ENCODE data around the gene BLTP3A. TPM values are rescaled to one million over a fixed set of nuclear protein-coding genes. Genes with fewer than 3 reads are reported as not detected.
A peak's percentile ranks its signal among the peaks of the same experiment; 100 is the strongest.
"Not testable (repeated sequence)": the region's sequence is repeated elsewhere in the genome, so short reads cannot be mapped to it uniquely, and the experiment has no call there.

The BLTP3A gene
- total RNA-seq, 1 donor from 2014 or later = 12.6 TPM

DNA sequence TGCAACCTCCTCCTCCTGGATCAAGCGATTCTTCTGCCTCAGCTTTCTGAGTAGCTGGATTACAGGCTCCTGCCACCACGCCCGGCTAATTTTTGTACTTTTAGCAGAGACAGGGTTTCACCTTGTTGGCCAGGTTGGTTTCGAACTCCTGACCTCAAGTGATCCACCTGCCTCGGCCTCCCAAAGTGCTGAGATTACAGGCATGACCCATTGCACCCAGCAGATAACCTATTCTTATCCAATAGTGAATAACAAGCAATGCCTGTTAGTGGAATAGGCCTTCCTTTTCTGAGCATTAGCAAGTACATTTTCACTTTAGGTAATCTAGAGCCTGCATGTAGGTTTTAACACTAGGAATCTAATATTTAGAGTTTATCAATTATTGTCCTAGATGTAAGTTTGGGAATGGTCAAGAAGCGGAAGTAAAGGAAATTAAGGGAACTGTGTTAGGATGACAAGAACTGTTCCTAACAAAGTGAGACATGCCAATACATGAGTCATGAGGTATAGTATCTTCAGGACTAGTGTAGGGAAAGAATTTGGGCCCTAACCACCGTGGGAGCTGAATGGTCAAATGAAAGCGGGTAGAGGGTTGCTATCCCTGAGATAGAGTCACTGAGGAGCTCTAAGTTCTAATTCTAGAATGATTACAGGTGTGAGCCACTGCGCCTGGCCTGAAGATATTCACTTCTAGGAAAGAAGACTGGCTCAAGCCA is 15.0 kb downstream of the BLTP3A start:
- Mint-ChIP-seq H3K4me3 (no peak overlapping the region), H3K27ac (no peak overlapping the region), H3K27me3 (no peaks in the 10 kb centered on the region), H3K36me3 (ENCODE audit: low read depth) (no peaks in the 10 kb centered on the region), H3K4me1 (peaks cover 12% of the 10 kb centered on the region), H3K9me3 (no peaks in the 10 kb centered on the region)
- intact Hi-C loops (cut with micrococcal nuclease) = no loop called here
- DNase-seq (no peak), ATAC-seq (ENCODE audit: low read depth) (no peak)
- TF ChIP-seq, protein P1, sequence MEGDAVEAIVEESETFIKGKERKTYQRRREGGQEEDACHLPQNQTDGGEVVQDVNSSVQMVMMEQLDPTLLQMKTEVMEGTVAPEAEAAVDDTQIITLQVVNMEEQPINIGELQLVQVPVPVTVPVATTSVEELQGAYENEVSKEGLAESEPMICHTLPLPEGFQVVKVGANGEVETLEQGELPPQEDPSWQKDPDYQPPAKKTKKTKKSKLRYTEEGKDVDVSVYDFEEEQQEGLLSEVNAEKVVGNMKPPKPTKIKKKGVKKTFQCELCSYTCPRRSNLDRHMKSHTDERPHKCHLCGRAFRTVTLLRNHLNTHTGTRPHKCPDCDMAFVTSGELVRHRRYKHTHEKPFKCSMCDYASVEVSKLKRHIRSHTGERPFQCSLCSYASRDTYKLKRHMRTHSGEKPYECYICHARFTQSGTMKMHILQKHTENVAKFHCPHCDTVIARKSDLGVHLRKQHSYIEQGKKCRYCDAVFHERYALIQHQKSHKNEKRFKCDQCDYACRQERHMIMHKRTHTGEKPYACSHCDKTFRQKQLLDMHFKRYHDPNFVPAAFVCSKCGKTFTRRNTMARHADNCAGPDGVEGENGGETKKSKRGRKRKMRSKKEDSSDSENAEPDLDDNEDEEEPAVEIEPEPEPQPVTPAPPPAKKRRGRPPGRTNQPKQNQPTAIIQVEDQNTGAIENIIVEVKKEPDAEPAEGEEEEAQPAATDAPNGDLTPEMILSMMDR (IDR thresholded peaks at IDR 0.05) = no peak
- CTCF ChIA-PET = no interaction called here
- POLR2A ChIA-PET = no interaction called here

DNA sequence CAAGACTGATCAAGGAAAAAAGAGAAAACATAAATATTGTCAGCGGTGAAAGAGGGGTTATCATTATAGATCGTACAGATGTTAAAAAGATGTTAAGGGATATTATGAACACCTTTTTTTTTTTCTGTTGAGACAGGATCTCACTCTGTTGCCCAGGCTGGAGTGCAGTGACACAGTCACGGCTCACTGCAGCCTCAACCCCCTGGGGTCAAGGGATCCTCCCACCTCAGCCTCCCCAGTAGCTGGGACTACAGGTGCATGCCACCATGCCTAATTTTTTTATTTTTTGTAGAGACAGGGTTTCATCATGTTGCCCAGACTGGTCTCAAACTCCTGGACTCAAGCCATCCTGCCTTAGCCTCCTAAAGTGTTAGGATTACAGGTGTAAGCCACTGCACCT is 16.6 kb downstream of the BLTP3A start:
- H3K27me3 Mint-ChIP-seq; H3K4me3 Mint-ChIP-seq; H3K27ac Mint-ChIP-seq; DNase-seq; ATAC-seq (ENCODE audit: low read depth); intact Hi-C loops (cut with micrococcal nuclease); CTCF ChIA-PET; POLR2A ChIA-PET; H3K36me3 Mint-ChIP-seq (ENCODE audit: low read depth); H3K9me3 Mint-ChIP-seq: not testable (repeated sequence)
- H3K4me1 Mint-ChIP-seq = peaks cover 15% of the 10 kb centered on the region

DNA sequence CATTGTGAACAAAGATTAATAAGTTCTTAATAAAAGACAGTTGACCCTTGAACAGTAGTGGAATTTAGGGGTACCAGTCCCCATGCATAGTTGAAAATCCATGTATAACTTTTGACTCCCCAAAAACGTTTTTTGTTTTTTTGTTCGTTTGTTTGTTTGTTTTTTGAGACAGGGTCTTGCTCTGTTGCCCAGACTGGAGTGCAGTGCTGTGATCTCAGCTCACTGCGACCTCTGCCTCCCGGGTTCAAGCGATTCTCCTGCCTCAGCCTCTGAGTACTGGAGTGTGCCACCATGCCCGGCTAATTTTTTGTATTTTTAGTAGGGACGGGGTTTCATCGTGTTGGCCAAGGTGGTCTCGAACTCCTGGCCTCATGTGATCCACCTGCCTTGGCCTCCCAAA is 17.5 kb downstream of the BLTP3A start:
- H3K27me3 Mint-ChIP-seq; DNase-seq; H3K27ac Mint-ChIP-seq; H3K36me3 Mint-ChIP-seq (ENCODE audit: low read depth); CTCF ChIA-PET; intact Hi-C loops (cut with micrococcal nuclease); ATAC-seq (ENCODE audit: low read depth); POLR2A ChIA-PET; H3K9me3 Mint-ChIP-seq; H3K4me3 Mint-ChIP-seq: not testable (repeated sequence)
- H3K4me1 Mint-ChIP-seq = peaks cover 15% of the 10 kb centered on the region

DNA sequence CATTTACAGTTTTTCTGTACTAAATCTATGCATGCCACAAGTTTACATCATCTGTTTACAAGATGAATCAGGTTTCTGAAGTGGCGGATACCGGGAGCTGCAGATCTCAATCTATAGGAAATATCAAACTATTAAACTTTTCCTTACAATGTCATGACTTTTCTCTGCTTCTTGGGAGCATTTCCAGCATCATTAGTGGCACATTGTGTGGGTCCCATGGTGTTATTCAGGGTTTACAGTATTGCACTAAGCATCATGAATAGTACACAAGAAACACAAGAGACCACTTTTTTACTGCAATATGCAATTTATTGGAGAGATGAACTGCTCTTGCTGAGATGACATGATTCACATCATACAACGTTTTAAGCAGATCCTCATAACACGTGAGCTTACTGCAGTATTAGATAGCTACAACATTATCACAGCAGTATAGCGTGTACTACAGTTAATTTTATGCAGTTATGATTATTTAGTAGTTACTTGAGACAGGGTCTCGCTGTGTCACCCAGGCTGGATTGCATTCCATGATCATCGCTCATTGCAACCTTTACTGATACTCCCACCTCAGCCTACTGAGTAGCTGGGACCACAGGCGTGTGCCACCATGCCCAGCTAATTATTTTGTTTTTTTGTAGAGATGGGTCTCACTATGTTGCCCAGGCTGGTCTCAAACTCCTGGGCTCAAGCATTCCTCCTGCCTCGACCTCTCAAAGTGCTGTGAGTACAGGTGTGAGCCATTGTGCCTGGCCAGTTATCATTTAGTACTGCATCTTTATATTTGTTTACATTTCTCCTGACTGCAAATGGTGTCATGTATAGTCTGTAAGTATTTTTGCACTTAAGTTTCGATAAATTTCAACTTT is 18.4 kb downstream of the BLTP3A start:
- Mint-ChIP-seq H3K27ac (no peak overlapping the region), H3K27me3 (no peaks in the 10 kb centered on the region), H3K9me3 (no peaks in the 10 kb centered on the region), H3K4me3 (no peak overlapping the region), H3K4me1 (peaks cover 12% of the 10 kb centered on the region), H3K36me3 (ENCODE audit: low read depth) (no peaks in the 10 kb centered on the region)
- intact Hi-C loops (cut with micrococcal nuclease) = no loop called here
- DNase-seq (no peak), ATAC-seq (ENCODE audit: low read depth) (no peak)
- TF ChIP-seq, protein P1 (IDR thresholded peaks at IDR 0.05) = no peak
- ChIA-PET POLR2A (interaction anchor here (0.8 kb wide), 1 partner anchor 18 kb away, joined by 3 read pairs; the partner anchor contains the start of gene BLTP3A), CTCF (no interaction called here)

DNA sequence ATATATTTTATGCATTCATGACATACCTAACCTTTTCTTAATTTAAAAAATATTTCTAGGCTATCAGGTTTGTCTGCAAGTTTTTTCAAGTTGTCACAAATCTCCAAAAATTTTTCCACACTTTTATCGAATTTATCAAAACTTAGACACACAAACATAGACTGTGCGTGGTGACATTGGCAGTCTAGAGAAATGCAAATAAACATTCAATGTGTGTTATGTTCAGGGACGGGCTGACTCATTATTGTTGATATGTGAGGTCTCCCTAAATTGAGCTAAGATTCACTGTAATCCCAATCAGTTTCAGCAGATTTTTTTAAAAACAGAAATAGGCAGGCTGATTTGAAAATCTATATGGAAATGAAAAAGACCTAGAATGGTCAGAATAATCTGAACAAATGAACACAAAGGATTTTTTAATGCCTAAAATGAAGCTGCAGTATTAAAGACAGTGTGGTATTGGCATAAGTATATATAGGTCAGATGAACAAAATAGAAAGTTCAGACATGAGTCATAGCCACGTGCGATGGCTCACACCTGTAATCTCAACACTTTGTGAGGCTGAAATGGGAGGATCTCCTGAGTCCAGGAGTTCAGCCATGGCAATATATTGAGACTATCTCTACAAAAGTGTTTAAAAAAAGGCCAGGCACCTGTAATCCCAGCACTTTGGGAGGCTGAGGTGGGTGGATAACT is 19.2 kb downstream of the BLTP3A start:
- DNase-seq = no peak
- H3K4me1 Mint-ChIP-seq = peaks cover 15% of the 10 kb centered on the region
- H3K4me3 Mint-ChIP-seq = no peak overlapping the region
- TF ChIP-seq, protein P1 (IDR thresholded peaks at IDR 0.05) = no peak
- H3K9me3 Mint-ChIP-seq = no peaks in the 10 kb centered on the region
- ChIA-PET CTCF (no interaction called here), POLR2A (no interaction called here)
- intact Hi-C loops (cut with micrococcal nuclease) = no loop called here
- no peaks in the 10 kb centered on the region for H3K36me3 Mint-ChIP-seq (ENCODE audit: low read depth)
- no peaks in the 10 kb centered on the region for H3K27me3 Mint-ChIP-seq
- no peak overlapping the region for H3K27ac Mint-ChIP-seq
- peak; percentile 91 for ATAC-seq (ENCODE audit: low read depth)

Data from activated B cell treated with CpG ODN at 0.5 μM for 24 hours (primary cell).